ENCODE data around the gene ARPC1A.
A peak's percentile ranks its signal among the peaks of the same experiment; 100 is the strongest.
"Not testable (repeated sequence)": the region's sequence is repeated elsewhere in the genome, so short reads cannot be mapped to it uniquely, and the experiment has no call there.

Gene ARPC1A

GRCh38 chr7:99325592-99326407 lies at the start of gene ARPC1A:
ARPC1A (plus strand) TSS chr7:99325898; CDS start chr7:99333354, 7,456 bp downstream.
- DNase-seq (ENCODE audit: low read depth): peak; percentile 82

GRCh38 chr7:99278180-99278579 lies 47.5 kb upstream of the ARPC1A start:
- no peak for DNase-seq (ENCODE audit: low read depth)

GRCh38 chr7:99284165-99284564 lies 41.5 kb upstream of the ARPC1A start:
- DNase-seq (ENCODE audit: low read depth): not testable (repeated sequence)

- DNase-seq (ENCODE audit: low read depth): no peak
These were observed 37.7 kb upstream of the ARPC1A start for GRCh38 chr7:99287779-99288534.

- no peak for DNase-seq (ENCODE audit: low read depth)
These were observed 36.5 kb upstream of the ARPC1A start for GRCh38 chr7:99289185-99289584.

GRCh38 chr7:99290148-99290547 lies 35.5 kb upstream of the ARPC1A start:
- DNase-seq (ENCODE audit: low read depth): not testable (repeated sequence)

GRCh38 chr7:99290980-99291607 lies 34.6 kb upstream of the ARPC1A start:
- no peak for DNase-seq (ENCODE audit: low read depth)

GRCh38 chr7:99292127-99292526 lies 33.6 kb upstream of the ARPC1A start:
- no peak for DNase-seq (ENCODE audit: low read depth)

GRCh38 chr7:99293167-99293566 lies 32.5 kb upstream of the ARPC1A start:
- DNase-seq (ENCODE audit: low read depth): no peak

- DNase-seq (ENCODE audit: low read depth): no peak
These were observed 32.0 kb upstream of the ARPC1A start for GRCh38 chr7:99293650-99294049.

GRCh38 chr7:99296471-99296870 lies 29.2 kb upstream of the ARPC1A start:
- no peak for DNase-seq (ENCODE audit: low read depth)

GRCh38 chr7:99301496-99301895 lies 24.2 kb upstream of the ARPC1A start:
- no peak for DNase-seq (ENCODE audit: low read depth)

GRCh38 chr7:99305473-99306260 lies 20.0 kb upstream of the ARPC1A start:
- DNase-seq (ENCODE audit: low read depth): no peak

GRCh38 chr7:99308461-99309074 lies 17.1 kb upstream of the ARPC1A start:
- no peak for DNase-seq (ENCODE audit: low read depth)

GRCh38 chr7:99309111-99309510 lies 16.6 kb upstream of the ARPC1A start:
- no peak for DNase-seq (ENCODE audit: low read depth)

- DNase-seq (ENCODE audit: low read depth): no peak
These were observed 15.7 kb upstream of the ARPC1A start for GRCh38 chr7:99310004-99310403.

- DNase-seq (ENCODE audit: low read depth): no peak
These were observed 14.0 kb upstream of the ARPC1A start for GRCh38 chr7:99311702-99312101.

- peak; percentile 55 for DNase-seq (ENCODE audit: low read depth)
These were observed 13.1 kb upstream of the ARPC1A start for GRCh38 chr7:99312316-99313203.

- DNase-seq (ENCODE audit: low read depth): no peak
These were observed 12.5 kb upstream of the ARPC1A start for GRCh38 chr7:99313204-99313573.

- no peak for DNase-seq (ENCODE audit: low read depth)
These were observed 11.2 kb upstream of the ARPC1A start for GRCh38 chr7:99314504-99314903.

- DNase-seq (ENCODE audit: low read depth): no peak
These were observed 5.3 kb upstream of the ARPC1A start for GRCh38 chr7:99320371-99320770.

Data from stimulated activated CD8-positive, alpha-beta memory T cell treated with anti-CD3 and anti-CD28 coated beads, Interleukin-7, amount 100 ng/mL, for 24 hours (primary cell).